Measurements from ENCODE around the gene TMEM235.
"Not testable (repeated sequence)": the region's sequence is repeated elsewhere in the genome, so short reads cannot be mapped to it uniquely, and the experiment has no call there.

TMEM235 gene

DNA sequence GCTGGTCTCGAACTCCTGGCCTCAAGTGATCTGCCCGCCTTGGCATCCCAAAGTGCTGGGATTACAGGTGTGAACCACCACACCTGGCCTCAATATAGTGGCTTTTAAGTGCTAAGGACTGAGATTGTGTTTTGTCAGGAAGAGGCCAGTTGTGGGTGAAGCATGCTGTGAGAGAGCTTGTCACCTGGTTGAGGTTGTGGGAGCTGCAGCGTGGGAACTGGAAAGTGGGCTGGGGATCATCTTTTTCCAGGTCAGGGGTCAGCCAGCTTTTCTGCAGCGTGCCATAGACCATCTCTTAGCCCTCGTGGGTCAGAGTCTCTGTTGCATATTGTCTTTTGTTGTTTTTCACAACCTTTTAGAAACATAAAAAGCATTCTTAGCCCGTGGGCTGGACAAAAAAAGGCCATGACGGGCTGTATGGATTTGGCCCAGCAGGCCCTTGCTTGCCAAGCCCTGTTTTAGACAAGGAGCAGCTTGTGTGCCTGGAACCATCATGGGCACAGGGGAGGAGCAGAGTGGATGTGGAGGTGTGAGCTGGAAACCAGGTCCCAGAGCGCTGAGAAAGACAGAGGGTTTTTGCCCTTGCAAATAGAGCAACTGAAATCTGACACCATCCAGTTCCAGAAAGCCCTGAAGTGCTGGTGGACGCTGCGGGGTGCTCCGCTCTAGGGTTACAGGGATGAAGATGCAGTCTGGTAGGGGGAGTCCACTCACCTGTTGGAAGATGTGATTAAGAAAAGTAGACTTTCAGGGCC is 11.9 kb upstream of the TMEM235 start:
- no peak for DNase-seq

DNA sequence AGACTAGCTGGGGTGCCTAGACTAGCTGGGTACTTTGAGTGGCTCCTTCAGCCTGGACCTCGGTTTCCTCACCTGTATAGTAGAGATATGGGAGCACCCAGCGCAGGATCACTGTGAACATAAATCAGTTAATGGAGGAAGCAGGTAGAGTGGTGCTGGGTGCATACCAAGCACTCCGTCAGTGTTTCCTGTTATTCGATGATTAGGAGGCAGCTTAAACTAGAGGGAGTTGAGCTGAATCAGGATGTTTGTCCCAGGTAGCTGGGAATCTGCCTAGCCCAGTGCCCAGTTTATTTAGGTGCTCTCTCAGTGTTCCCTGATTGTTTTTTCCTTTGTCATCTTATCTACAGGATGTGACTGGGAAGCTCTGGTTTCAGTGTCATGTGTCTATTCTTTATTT is 8.4 kb upstream of the TMEM235 start:
- DNase-seq = no peak

DNA sequence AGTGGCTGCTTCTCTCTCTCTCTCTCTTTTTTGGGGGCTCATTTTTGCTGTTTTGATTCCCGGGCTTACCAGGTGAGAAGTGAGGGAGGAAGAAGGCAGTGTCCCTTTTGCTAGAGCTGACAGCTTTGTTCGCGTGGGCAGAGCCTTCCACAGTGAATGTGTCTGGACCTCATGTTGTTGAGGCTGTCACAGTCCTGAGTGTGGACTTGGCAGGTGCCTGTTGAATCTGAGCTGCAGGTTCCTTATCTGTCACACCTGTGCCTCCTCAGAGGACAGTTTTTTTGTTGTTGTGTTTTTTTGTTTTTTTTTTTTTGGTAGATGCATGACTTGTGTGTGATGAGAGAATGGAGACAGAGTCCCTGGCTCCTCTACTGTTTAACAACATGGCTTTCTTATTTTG is 7.7 kb upstream of the TMEM235 start:
- DNase-seq = no peak

DNA sequence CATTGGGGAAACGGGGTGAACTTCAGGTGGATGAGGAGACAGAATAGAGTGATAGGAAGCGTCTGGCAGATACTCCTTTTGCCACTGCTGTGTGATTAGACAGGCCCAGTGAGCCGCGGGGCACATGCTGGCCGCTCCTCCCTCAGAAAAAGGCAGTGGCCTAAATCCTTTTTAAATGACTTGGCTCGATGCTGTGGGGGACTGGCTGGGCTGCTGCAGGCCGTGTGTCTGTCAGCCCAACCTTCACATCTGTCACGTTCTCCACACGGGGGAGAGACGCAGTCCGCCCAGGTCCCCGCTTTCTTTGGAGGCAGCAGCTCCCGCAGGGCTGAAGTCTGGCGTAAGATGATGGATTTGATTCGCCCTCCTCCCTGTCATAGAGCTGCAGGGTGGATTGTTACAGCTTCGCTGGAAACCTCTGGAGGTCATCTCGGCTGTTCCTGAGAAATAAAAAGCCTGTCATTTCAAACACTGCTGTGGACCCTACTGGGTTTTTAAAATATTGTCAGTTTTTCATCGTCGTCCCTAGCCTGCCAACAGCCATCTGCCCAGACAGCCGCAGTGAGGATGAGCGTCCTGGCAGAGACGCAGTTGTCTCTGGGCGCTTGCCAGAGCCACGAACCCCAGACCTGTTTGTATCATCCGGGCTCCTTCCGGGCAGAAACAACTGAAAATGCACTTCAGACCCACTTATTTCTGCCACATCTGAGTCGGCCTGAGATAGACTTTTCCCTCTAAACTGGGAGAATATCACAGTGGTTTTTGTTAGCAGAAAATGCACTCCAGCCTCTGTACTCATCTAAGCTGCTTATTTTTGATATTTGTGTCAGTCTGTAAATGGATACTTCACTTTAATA is 7.0 kb upstream of the TMEM235 start:
- no peak for DNase-seq

DNA sequence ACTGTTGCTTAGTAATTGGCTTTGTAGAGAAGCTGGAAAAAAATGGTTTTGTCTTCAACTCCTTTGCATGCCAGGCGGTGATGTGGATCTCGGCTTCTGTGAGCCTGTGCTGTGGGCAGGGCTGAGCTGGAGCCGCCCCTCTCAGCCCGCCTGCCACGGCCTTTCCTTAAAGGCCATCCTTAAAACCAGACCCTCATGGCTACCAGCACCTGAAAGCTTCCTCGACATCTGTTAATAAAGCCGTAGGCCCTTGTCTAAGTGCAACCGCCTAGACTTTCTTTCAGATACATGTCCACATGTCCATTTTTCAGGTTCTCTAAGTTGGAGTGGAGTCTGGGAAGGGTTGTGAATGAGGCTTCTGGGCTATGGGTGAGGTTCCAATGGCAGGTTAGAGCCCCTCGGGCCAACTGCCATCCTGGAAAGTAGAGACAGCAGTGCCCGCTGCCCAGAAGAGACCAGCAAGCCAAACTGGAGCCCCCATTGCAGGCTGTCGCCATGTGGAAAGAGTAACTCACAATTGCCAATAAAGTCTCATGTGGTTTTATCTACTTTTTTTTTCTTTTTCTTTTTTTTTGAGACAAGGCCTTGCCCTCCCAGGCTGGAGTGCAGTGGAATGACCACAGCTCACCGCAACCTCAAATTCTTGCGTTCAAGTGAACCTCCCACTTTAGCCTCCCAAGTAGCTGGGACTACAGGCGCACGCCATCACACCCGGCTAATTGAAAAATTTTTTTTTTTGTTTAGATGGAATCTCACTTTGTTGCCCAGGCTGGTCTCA is 6.2 kb upstream of the TMEM235 start:
- no peak for DNase-seq

DNA sequence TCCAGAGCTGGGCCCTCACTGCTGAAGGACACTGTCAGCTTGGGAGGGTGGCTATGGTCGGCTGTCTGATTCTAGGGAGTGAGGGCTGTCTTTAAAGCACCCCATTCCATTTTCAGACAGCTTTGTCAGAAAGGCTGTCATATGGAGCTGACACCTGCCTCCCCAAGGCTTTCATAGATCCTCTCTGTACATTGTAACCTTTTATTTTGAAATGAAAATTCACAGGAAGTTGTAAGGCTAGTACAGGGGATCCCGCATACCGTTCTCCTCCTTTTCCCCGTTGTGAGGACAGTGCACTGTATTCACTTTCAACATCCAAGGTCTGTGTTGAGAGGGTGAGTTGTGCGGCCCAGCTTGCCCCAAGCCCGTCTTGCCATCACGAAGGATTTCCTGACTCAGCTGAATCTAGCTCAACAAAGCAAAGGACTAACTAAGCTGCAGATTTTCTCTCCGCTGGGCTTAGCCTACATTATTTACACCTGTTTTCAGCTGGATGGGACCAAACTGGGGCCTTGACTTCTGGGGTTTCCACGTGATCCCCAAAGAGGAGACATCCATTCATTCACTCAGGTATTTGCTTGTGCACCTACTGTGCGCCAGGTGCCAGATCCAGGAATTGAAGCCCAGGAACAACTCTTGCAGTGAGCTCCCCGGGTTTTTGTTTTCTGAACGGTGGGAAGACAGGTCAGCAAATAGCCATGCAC is 5.2 kb upstream of the TMEM235 start:
- no peak for DNase-seq

DNA sequence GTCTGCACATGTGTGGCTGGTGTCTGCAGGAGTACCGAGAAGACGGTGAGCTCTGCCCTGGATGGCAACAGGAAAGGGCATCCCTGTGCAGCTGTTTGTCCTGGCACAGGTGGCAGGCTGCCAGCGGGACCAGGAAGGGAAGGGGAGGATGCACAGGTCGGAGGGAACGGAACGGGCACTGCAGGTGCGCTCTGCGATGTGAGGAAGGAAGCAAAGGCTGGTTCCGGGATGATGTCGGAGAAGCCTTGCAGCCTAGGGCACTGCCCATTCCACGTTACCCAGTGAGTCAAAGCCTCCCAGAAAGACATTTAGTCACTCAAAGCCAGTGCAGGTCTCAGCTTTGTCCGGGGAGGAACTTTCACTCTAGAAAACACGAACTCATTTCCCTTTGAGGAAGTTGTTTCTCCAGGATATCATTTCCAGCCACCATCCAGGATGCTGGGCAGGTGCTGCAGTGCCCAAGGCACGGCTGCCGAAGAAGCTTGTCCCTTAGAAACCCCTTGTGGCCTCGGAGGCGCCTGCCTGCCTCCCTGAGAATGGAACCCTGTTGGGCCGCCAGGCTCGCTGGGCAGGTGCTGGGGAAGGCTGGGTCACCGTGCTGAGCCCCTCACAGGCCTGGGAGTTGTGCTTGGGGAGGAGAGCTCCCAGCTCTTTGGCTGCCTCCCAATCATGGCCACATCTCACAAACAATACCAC is 4.5 kb upstream of the TMEM235 start:
- no peak for DNase-seq

DNA sequence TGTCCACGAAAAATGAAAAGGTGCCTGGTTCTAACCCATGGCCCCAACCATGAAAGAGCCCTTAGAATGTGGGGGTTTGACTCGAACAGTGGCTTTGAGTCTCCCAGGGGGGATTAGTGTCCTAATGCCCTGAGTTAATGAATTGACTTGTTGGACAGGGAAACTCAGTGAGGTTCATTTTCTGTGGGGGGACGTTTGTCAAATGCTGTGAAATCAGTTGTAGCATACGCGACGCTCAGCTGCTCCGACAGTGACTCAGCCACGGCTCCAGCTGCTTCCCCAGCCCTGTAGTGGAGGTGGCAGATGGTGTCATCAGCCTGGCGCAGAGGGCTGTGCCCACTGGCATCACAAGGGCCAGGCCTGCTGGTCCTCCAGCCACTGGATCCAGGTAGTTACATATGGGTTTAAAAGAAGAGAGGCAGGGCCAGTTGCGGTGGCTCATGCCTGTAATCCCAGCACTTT is 3.9 kb upstream of the TMEM235 start:
- DNase-seq = no peak

DNA sequence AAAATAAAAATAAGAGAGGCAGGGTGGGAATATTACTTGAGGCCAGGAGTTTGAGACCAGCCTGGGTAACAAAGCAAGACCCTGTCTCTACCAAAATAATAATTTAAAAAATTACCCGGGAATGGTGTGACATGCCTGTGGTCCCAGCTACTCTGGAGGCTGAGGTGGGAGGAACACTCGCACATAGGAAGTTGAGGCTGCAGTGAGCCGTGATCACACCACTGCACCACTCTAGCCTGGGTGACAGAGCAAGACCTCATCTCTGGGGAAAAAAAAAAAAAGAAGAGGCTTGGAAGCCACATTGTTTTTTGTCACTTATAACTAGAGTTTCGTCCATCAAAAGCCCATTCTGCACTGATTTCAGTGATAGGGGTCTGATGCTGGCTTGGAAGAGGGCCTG is 3.3 kb upstream of the TMEM235 start:
- no peak for DNase-seq

DNA sequence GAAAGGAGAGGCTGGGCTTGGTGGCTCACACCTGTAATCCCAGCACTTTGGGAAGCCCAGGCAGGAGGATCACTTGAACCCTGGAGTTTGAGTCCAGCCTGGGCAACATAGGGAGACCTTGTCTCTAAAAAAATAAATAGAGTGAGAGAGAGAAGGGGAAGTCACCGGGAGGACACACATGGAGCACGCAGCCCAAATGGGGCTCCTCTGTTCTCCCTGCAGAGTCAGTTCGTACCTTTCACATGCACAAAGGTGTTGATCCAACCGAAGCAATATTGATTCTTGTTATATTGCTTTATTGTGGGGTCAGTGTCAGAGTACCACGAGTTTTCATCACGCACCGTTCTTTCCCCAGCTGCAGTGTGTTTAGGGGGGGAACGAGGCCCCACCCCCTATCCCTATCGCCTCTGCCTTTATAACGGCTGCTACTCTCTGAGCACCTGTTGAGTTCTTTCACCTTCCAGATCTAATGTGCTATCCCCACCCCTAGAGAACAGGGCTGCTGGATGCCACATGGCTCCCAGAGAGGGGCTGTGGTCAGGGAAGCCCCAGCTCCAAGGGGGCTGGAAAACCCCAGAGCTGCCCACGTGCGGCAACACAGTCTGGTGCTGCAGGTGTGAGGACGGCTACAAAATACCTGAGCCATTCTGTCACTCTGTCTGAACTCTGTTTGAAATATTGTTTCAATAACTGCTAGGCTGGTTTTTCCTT is 1.0 kb upstream of the TMEM235 start:
- no peak for DNase-seq

DNA sequence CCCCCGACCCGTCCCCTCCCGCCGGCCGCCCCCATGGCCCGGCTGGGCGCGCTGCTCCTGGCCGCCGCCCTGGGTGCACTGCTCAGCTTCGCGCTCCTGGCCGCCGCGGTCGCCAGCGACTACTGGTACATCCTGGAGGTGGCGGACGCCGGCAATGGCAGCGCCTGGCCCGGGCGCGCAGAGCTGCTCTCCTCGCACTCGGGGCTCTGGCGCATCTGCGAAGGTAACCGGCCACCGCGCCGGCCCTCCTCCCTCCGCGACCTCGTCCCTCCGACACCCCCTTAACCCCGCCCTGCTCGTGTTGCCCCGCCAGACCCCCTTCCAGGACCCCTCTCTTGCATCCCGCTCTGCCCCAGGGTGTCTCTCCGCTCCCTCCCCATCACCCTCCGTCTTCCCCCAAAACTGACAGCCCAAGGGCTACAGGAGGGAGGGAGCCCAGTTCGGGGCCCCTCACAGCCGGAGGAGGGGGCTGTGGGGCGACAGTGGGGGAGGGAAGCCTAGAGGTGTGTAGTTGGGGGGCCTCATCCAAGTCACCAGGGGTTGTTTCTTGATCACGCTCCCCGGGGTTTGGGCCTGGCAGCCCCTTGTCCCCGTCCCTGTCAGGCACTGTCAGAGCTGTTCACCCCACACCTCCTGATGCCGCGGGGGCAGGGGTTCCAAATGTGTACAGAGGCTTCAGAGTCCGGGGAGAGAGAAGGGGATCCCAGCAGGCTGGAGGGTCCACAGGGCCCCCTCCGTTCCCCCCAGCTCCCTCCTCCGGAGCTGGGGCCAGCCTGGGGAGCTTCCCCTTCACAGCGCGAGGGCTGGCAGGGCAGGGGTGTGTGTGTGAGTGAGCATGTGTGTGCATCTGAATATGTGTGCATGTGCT is 794 bp downstream of the TMEM235 start:
- no peak for DNase-seq

DNA sequence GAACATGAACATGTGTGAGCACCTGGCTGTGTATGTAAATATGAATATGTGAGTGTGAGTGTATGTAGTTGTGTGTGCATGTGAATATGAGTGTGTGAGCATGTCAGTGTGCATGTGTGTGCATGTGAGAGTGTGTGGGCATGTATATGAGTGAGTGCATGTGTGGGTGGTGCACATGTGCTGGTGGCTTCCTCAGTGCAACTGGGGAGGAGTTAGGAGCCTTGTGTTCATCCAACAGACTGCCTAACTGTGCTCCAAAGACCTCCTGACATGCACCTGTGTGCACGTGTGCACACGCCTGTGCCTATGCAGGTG is 1.4 kb downstream of the TMEM235 start:
- DNase-seq = no peak

DNA sequence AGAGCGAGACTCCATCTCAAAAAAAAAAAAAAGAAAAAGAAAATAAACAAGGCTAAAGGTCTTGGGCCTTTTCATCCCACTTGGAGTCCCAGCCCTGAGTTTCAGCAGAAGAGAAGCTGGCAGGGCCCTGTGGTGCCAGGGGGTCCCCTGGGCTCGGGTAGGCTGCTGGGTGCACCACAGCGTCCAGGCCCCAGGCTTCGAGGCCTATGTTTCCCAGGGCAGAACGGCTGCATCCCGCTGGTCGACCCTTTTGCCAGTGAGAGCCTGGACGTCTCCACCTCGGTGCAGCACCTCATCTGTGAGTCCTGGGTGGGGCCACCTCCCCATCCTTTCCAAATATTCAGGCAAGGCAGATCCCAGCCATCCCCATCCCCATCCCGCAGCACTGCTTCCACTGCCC is 2.2 kb downstream of the TMEM235 start:
- no peak for DNase-seq

DNA sequence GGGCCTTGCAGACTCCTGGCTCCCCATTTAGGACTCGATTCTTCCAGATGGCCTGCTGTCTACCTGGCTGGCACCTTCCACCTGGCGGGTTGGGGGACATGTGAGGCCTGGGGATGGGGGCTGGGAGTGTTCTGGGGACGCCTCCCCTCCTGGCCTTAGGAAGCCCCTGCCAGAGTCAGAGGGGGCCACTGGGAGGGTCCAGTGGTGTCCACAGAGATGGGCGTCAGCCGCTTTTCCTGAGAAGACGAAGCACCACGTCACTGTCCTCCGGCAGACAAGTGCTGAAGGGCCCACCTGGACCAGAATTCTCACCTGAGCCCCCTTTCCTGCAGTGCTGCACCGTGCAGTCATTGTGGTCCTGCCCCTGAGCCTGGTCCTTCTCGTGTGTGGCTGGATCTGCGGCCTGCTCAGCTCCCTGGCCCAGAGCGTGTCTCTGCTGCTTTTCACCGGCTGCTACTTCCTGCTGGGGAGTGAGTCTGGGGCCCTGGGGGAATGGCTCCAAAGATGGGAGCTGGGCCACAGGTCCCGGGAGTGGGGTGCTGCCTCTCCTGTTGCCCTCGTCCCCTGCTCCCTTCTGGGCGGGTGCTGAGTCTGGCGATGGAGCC is 2.9 kb downstream of the TMEM235 start:
- no peak for DNase-seq

DNA sequence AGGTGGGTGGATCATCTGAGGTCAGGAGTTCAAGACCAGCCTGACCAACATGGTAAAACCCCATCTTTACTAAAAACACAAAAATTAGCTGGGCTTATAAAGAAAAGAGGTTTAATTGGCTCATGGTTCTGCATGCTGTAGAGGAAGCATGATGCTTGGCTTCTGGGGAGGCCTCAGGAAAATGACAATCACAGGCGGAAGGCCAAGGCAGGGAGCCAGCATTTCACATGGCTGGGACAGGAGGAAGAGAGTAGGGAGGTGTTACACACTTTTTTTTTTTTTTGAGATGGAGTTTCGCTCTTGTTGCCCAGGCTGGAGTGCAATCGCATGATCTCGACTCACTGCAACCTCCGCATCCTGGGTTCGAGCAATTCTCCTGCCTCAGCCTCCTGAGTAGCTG is 3.6 kb downstream of the TMEM235 start:
- DNase-seq = not testable (repeated sequence)

DNA sequence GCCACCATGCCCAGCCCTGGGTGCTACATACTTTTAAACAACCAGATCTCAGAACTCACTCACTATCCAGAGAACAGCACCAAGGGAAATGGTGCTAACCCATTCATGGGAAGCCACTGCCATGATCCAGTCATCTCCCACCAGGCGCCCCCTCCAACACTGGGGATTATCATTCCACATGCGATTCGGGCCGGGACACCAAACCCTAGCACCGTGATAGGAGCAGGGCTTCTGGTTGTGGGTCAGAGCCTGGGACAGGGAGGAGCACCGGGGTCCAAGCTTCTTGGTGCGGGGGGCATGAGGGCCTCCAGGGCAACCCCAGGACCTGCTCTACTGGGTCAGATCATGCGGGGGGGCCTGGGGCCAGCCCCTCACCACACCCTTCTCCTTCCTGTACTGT is 4.5 kb downstream of the TMEM235 start:
- DNase-seq = no peak

DNA sequence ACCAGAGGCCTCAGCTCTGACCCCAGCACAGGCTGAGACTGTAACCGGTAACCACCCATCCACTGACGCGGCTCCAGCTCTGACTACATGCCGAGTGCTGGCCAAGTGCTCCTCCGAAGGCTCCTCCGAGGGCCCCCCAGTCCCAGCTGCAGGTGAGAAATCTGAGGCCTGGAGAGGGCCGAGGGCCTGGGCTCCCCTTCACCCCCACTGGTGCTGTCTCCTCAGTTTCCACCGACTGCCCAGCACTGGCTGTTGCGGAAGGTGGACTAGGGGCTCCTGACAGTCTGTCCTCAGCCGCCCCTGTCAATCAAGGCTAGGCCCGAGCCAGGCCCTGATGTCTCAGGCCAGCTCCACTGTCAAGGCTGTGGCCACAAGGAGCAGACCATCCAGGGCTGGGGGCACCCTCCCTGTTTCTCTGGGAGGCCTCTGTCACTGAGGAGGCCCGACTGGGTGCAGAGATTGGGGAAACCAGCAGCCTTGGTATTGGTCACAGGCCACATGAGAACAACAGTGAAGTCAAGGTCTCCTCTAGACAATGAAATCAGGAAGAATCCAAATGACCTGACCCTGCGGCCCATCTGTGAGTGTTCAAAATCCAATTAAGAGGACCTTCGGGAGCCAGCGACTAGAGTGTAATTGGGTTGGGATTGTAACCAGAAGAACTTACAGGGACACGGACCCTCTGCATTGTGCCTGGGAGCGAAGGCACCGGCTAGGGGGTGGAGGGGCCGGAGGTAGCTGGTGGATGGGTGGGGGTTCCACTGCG is 5.1 kb downstream of the TMEM235 start:
- DNase-seq = no peak

DNA sequence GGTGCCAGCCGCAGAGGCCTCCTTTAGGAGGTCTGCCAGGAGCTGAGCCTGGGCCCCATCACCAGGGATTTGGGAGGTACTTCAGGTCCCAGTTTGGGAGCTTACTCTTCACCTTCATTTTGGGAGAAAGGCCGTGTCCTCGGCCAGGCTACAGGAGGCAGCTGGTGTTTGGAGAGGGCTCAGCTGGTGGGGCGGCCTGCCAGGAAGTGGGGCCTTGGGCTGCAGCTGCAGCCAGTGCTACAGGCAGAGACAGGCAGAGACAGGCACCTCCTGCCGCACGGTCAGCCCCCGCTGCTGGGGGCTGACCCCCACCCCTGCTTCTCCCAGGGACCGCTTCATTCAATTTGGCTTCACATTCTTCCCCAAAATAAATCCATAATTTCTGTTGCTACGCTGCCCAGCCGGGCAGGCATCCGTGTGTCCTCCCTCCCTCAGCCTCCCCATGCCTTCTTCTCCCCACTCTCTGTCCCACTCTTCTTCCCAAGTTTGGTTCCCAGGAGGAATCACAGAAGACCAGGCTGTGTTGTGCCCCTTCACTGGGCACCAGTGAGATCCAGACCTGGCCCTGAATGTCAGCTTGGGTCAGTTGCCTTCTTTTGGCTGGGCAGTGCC is 6.1 kb downstream of the TMEM235 start:
- no peak for DNase-seq
